Liver (tissue), 9 donors: Measurements from ENCODE around the gene ISG20L2. TPM values are rescaled to one million over a fixed set of nuclear protein-coding genes. Genes with fewer than 3 reads are reported as not detected.

Experiments
- DNase-seq: peaks from one replicate; pipeline ENCODE4 v3.0.0-alpha.2; 2017; ENCODE audit warnings: low spot score
- H3K27ac ChIP-seq, 2 donors: one replicate each; pipeline ENCODE4 v1.7.0; 2013; ENCODE audit warnings: inconsistent platforms in 2 of 2, low read length in 2 of 2, control low read depth in 1 of 2, low read depth in 1 of 2, mild to moderate bottlenecking in 1 of 2
- H3K27me3 ChIP-seq, 4 donors: one replicate each; pipeline versions ENCODE4 v1.6.1 to v1.7.0; 2013; ENCODE audit warnings: low read length in 3 of 4, inconsistent platforms in 1 of 4, mild to moderate bottlenecking in 1 of 4, moderate library complexity in 1 of 4; ENCODE audit not compliant: control insufficient read depth in 4 of 4, insufficient read depth in 4 of 4
- H3K36me3 ChIP-seq, 4 donors: one replicate each; pipeline versions ENCODE4 v1.6.1 to v1.7.0; 2013; ENCODE audit warnings: low read length in 3 of 4, mild to moderate bottlenecking in 3 of 4, low read depth in 1 of 4, moderate library complexity in 1 of 4; ENCODE audit not compliant: control insufficient read depth in 4 of 4, insufficient read depth in 3 of 4
- H3K4me1 ChIP-seq, 4 donors: one replicate each; pipeline versions ENCODE4 v1.6.1 to v1.7.0; 2013; ENCODE audit warnings: low read length in 3 of 4, mild to moderate bottlenecking in 3 of 4, moderate library complexity in 1 of 4; ENCODE audit not compliant: control insufficient read depth in 4 of 4, insufficient read depth in 4 of 4
- H3K4me3 ChIP-seq, 3 donors: one replicate each; pipeline versions ENCODE4 v1.6.1 to v1.7.0; 2013; ENCODE audit warnings: low read length in 3 of 3, control low read depth in 1 of 3, low read depth in 1 of 3, mild to moderate bottlenecking in 1 of 3
- H3K9ac ChIP-seq, 2 donors: one replicate each; pipeline ENCODE4 v1.7.0; 2013; ENCODE audit warnings: low read length in 2 of 2, mild to moderate bottlenecking in 2 of 2, moderate library complexity in 2 of 2, control low read depth in 1 of 2, low read depth in 1 of 2
- H3K9me3 ChIP-seq, 4 donors: one replicate each; pipeline versions ENCODE4 v1.6.1 to v1.7.0; 2013; ENCODE audit warnings: low read length in 3 of 4; ENCODE audit not compliant: control insufficient read depth in 4 of 4
- FOXA1 ChIP-seq: IDR thresholded peaks from 2 replicates; pipeline ENCODE4 v1.6.1; 2016; ENCODE audit warnings: antibody characterized with exemption
- GABPA ChIP-seq, 2 donors: IDR thresholded peaks in 1 of 2; conservative IDR thresholded peaks in 1 of 2; 2 replicates each; pipeline ENCODE4 v1.6.1; 2016; ENCODE audit warnings: antibody characterized with exemption in 2 of 2, mild to moderate bottlenecking in 1 of 2, moderate library complexity in 1 of 2
- HNF4A ChIP-seq, 2 donors: conservative IDR thresholded peaks; 2 replicates each; pipeline ENCODE4 v1.6.1; 2016; ENCODE audit warnings: antibody characterized with exemption in 2 of 2, mild to moderate bottlenecking in 2 of 2
- HNF4G ChIP-seq: IDR thresholded peaks from 2 replicates; pipeline ENCODE4 v1.6.1; 2016; ENCODE audit warnings: antibody characterized with exemption
- JUND ChIP-seq, 2 donors: IDR thresholded peaks; 2 replicates each; pipeline ENCODE4 v1.6.1; 2016; ENCODE audit warnings: antibody characterized with exemption in 2 of 2
- NR2F2 ChIP-seq: IDR thresholded peaks from 2 replicates; pipeline ENCODE4 v1.6.1; 2016; ENCODE audit warnings: antibody characterized with exemption
- RAD21 ChIP-seq, 2 donors: IDR thresholded peaks; 2 replicates each; pipeline ENCODE4 v1.6.1; 2016; ENCODE audit warnings: antibody characterized with exemption in 2 of 2, mild to moderate bottlenecking in 2 of 2
- RXRA ChIP-seq, 2 donors: IDR thresholded peaks; 2 replicates each; pipeline ENCODE4 v1.6.1; 2017 to 2018; ENCODE audit warnings: antibody characterized with exemption in 2 of 2, mild to moderate bottlenecking in 1 of 2
- TAF1 ChIP-seq: conservative IDR thresholded peaks from 2 replicates; pipeline ENCODE4 v1.6.1; 2016; ENCODE audit warnings: antibody characterized with exemption, mild to moderate bottlenecking
- YY1 ChIP-seq: IDR thresholded peaks from 2 replicates; pipeline ENCODE4 v1.6.1; 2016; ENCODE audit warnings: antibody characterized with exemption, mild to moderate bottlenecking
- WGBS: extraction: QIAGEN DNeasy Blood & Tissue Kit; methylation state at CpG from one replicate; pipeline ENCODE4 v1.1.7; 2013; 5-methylcytosine and 5-hydroxymethylcytosine counted together
- polyA plus RNA-seq, 2 donors: library from polyadenylated mRNA; stranded (reverse) in 1 of 2; unstranded in 1 of 2; fragments of 200-250 nt in 1 of 2; fragments of >200 nt in 1 of 2; fragmentation: Nextera tagmentation in 1 of 2; extraction: Ambion mirVana in 1 of 2; gene quantifications; one replicate each; pipeline versions ENCODE4 v1.2.1 to v1.2.3, GENCODE V29; 2013 to 2015
- total RNA-seq, 2 donors: library from RNA; depleted of rRNA; stranded (reverse); fragments of >200 nt; gene quantifications; one replicate each; pipeline ENCODE4 v1.2.3, GENCODE V29; 2014
- TF ChIP-seq, protein P1 (sequence below): IDR thresholded peaks from 2 replicates; pipeline ENCODE4 v1.6.1; 2016; ENCODE audit warnings: antibody characterized with exemption
- TF ChIP-seq, protein P2 (sequence below): fragments of 150-350 bp; IDR thresholded peaks from 2 replicates; pipeline ENCODE4 v1.5.1; 2017; ENCODE audit warnings: improper control_type of control experiment, low read depth, low read length; ENCODE audit not compliant: missing input control
- donor health status: healthy.
- donor health status: healthy.
- donor health status: healthy.
- donor health status: healthy.
- donor health status: healthy.

ISG20L2 gene
- total and polyA plus RNA-seq, 4 donors, result 5.6 to 9.9 (median 6.7) TPM

DNA sequence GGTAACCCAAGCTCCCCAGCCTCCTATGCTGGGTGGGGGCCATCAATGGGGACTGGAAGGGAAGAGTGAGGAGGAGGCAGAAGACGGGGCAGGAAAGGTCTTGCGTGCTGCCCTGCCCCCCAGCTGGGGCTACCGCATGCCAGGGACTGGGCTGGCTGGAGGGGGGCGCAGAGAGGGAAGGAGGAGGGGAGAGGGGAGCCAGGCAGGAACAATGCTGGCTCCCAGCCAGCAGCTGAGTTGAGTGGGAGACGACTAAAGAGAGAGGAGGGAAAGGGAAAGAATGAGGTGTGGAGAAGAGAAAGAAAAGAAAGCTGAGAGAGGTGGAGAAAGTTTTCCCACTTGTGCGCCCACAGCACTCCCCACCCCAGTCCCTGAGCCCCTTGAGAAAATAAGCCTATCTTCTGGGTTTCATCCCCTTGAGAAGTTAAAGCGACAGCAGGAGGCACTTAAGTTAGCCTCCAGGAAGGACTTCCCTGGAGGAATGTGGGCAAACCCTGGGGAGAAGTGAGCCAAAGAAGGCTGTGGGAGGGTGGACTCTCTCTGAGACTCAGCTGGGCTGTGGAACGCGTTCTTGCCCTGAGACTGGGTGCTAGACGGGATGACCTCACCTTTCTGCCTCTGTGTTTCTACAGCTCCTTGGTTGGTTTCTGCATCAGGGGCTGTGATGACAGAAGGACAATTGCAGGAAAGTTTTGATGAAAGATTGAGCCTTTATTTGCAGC, 38.5 kb downstream of the ISG20L2 start:
- DNase-seq, result no peak
- Histone ChIP-seq H3K4me3 (no peak overlapping the region), H3K9me3 (no peaks in the 10 kb centered on the region), H3K4me1 (peaks cover 0 to 5% (median 3%) of the 10 kb centered on the region in 4 donors), H3K27me3 (peaks cover 0 to 2% (median under 1%) of the 10 kb centered on the region in 4 donors), H3K9ac (no peak overlapping the region), H3K27ac (no peak overlapping the region), H3K36me3 (no peaks in the 10 kb centered on the region)
- WGBS, result 27% methylated on average over 10 of the region's 10 CpGs
- TF ChIP-seq FOXA1 (no peak), YY1 (no peak), TAF1 (no peak), RXRA (IDR thresholded peaks at IDR 0.05) (no peak), HNF4A (conservative IDR thresholded peaks at IDR 0.05) (no peak), HNF4G (no peak), RAD21 (IDR thresholded peaks at IDR 0.05) (no peak), GABPA (IDR thresholded peaks at IDR 0.05 in 1 of 2, conservative IDR thresholded peaks at IDR 0.05 in 1 of 2) (no peak), JUND (IDR thresholded peaks at IDR 0.05) (no peak), NR2F2 (no peak)
- TF ChIP-seq, protein P1, sequence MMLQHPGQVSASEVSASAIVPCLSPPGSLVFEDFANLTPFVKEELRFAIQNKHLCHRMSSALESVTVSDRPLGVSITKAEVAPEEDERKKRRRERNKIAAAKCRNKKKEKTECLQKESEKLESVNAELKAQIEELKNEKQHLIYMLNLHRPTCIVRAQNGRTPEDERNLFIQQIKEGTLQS, result no peak
- TF ChIP-seq, protein P2, sequence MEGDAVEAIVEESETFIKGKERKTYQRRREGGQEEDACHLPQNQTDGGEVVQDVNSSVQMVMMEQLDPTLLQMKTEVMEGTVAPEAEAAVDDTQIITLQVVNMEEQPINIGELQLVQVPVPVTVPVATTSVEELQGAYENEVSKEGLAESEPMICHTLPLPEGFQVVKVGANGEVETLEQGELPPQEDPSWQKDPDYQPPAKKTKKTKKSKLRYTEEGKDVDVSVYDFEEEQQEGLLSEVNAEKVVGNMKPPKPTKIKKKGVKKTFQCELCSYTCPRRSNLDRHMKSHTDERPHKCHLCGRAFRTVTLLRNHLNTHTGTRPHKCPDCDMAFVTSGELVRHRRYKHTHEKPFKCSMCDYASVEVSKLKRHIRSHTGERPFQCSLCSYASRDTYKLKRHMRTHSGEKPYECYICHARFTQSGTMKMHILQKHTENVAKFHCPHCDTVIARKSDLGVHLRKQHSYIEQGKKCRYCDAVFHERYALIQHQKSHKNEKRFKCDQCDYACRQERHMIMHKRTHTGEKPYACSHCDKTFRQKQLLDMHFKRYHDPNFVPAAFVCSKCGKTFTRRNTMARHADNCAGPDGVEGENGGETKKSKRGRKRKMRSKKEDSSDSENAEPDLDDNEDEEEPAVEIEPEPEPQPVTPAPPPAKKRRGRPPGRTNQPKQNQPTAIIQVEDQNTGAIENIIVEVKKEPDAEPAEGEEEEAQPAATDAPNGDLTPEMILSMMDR, result no peak

DNA sequence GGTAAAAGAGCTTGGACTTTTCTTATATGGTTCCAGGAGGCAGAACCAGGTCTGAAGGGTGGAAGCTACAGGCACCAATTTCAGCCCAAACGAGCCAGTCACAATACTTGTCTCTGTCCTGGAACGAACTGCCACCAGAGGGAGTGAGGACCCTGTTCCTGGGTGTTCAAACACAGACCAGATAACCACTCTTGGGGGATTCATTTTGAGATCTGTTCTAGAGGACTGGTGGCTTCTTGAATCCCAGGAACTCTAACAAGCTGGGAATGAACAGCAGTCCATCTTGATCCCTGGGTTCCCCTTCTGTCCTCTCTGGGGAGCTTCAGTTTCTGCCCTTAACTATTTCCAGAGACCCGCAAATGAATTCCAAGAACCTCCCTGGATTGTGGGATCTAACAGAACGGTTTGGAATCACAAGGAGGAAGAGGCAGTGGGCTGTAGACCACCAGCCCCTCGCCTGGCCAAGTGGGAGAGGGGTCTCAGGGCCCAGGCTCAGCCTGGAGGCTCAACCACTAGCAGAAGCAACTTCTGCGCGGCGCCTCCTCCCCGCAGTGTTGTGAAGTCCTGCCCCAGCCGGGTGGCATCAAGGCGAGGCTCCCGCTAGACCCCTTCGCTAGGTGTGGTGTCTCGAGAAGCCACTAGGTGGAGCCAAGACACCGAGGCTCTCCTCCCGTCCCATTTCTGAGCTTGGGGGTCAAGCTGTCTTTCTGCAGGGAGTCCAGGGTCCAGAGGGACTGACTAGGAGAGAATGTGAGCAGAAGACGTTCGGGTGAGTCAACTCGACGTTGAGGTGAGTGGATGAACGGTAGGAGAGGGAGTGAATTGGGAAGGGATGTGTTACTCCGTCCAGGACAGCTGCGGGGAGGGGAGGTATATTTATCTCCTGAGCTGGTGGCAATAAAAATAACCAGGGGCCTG, 39.3 kb downstream of the ISG20L2 start:
- H3K36me3 ChIP-seq, result no peaks in the 10 kb centered on the region
- peaks cover 0 to 5% (median 3%) of the 10 kb centered on the region in 4 donors for H3K4me1 ChIP-seq
- no peak overlapping the region for H3K4me3 ChIP-seq
- H3K27me3 ChIP-seq, result peaks cover 0 to 2% (median under 1%) of the 10 kb centered on the region in 4 donors
- DNase-seq, result peak; percentile 72
- H3K9me3 ChIP-seq, result no peaks in the 10 kb centered on the region
- H3K27ac ChIP-seq, result no peak overlapping the region
- WGBS, result 2% methylated on average over 23 of the region's 23 CpGs
- H3K9ac ChIP-seq, result no peak overlapping the region
- TF ChIP-seq, protein P2, result peak; percentile 89
- TF ChIP-seq HNF4G, result no peak
- peak in 1 of 2 donors; percentile 42 for TF ChIP-seq HNF4A (conservative IDR thresholded peaks at IDR 0.05)
- peak; percentile 90 to 95 for TF ChIP-seq RAD21 (IDR thresholded peaks at IDR 0.05)
- no peak for TF ChIP-seq RXRA (IDR thresholded peaks at IDR 0.05)
- no peak for TF ChIP-seq YY1
